Neural cell (in vitro differentiated cells): ENCODE measurements around the gene GPR21. TPM values are rescaled to one million over a fixed set of nuclear protein-coding genes. Genes with fewer than 3 reads are reported as not detected.

Experiments used
- H2AFZ ChIP-seq: fragments of 200-600, 300-800 bp; sonication (generic), shearing (Covaris generic); 2 replicates; pipeline ENCODE4 v1.6.0; 2014; ENCODE audit warnings: low read depth, mild to moderate bottlenecking, antibody characterized with exemption, low read length, moderate library complexity
- H3F3A ChIP-seq: fragments of 200-600 bp; shearing (Covaris generic); 2 replicates; pipeline ENCODE4 v1.6.1; 2016; ENCODE audit warnings: mild to moderate bottlenecking, moderate library complexity, mixed read lengths, antibody characterized with exemption, low read length; ENCODE audit not compliant: insufficient read depth, poor library complexity, severe bottlenecking
- H3K27ac ChIP-seq: fragments of 200-600, 300-800 bp; sonication (generic), shearing (Covaris generic); 2 replicates; pipeline ENCODE4 v1.5.1; 2014; ENCODE audit warnings: mild to moderate bottlenecking, low read length, moderate library complexity
- H3K27me3 ChIP-seq: fragments of 300-800, 200-600 bp; sonication (generic), shearing (Covaris generic); 2 replicates; pipeline ENCODE4 v1.6.0; 2014; ENCODE audit warnings: mild to moderate bottlenecking, low read depth, low read length, moderate library complexity; ENCODE audit not compliant: insufficient read depth
- H3K36me3 ChIP-seq: fragments of 300-800, 200-600 bp; sonication (generic), shearing (Covaris generic); 2 replicates; pipeline ENCODE4 v1.5.1; 2014; ENCODE audit warnings: mild to moderate bottlenecking, antibody characterized with exemption, low read length, moderate library complexity; ENCODE audit not compliant: insufficient read depth
- H3K4me2 ChIP-seq: fragments of 300-800, 200-600 bp; sonication (generic), shearing (Covaris generic); 2 replicates; pipeline ENCODE4 v1.6.0; 2014; ENCODE audit warnings: mild to moderate bottlenecking, low read length
- H3K4me3 ChIP-seq: fragments of 300-800, 200-600 bp; sonication (generic), shearing (Covaris generic); 2 replicates; pipeline ENCODE4 v1.5.1; 2014; ENCODE audit warnings: mild to moderate bottlenecking, low read length, moderate library complexity
- H3K79me2 ChIP-seq: fragments of 200-600 bp; shearing (Covaris generic); replicated peaks from 2 replicates; pipeline ENCODE4 v1.6.0; 2014; ENCODE audit warnings: mild to moderate bottlenecking, low read length, moderate library complexity; ENCODE audit not compliant: insufficient read depth
- H3K9ac ChIP-seq: fragments of 300-800, 200-600 bp; sonication (generic), shearing (Covaris generic); 2 replicates; pipeline ENCODE4 v1.6.1; 2016; ENCODE audit warnings: mild to moderate bottlenecking, low read length, mixed read lengths
- H3K9me2 ChIP-seq: fragments of 200-600 bp; shearing (Covaris generic); 2 replicates; pipeline ENCODE4 v1.6.1; 2016; ENCODE audit warnings: mild to moderate bottlenecking, low read length, mixed read lengths; ENCODE audit not compliant: insufficient read depth
- H3K9me3 ChIP-seq: fragments of 200-600, 300-800 bp; sonication (generic), shearing (Covaris generic); 2 replicates; pipeline ENCODE4 v1.6.1; 2016; ENCODE audit warnings: mild to moderate bottlenecking, mixed run types, low read length, moderate library complexity, mixed read lengths
- H4K20me1 ChIP-seq: fragments of 200-600 bp; shearing (Covaris generic); 2 replicates; pipeline ENCODE4 v1.6.1; 2016; ENCODE audit warnings: mild to moderate bottlenecking, mixed run types; ENCODE audit not compliant: insufficient read depth
- CTCF ChIP-seq: fragments of 450-650 bp; IDR thresholded peaks from 2 replicates; pipeline ENCODE4 v1.5.1; 2014; ENCODE audit warnings: antibody characterized with exemption, mild to moderate bottlenecking, moderate library complexity; ENCODE audit not compliant: poor library complexity, severe bottlenecking
- EP300 ChIP-seq: fragments of 450-650 bp; conservative IDR thresholded peaks from 2 replicates; pipeline ENCODE4 v1.6.1; 2014; ENCODE audit warnings: antibody characterized with exemption, mild to moderate bottlenecking, moderate library complexity; ENCODE audit not compliant: poor library complexity, severe bottlenecking
- EZH2 ChIP-seq: fragments of 200-600, 300-800 bp; shearing (Covaris generic), sonication (generic); IDR thresholded peaks from 2 replicates; pipeline ENCODE4 v1.6.1; 2014; ENCODE audit warnings: antibody characterized with exemption, low read length, borderline replicate concordance, mild to moderate bottlenecking; ENCODE audit not compliant: insufficient read depth, poor library complexity, severe bottlenecking
- MXI1 ChIP-seq: fragments of 450-650 bp; conservative IDR thresholded peaks from 2 replicates; pipeline ENCODE4 v1.6.1; 2014; ENCODE audit warnings: antibody characterized with exemption, mild to moderate bottlenecking; ENCODE audit not compliant: poor library complexity, severe bottlenecking
- POLR2AphosphoS5 ChIP-seq: IDR thresholded peaks from 2 replicates; pipeline ENCODE4 v1.6.1; 2012
- RAD21 ChIP-seq: fragments of 450-650 bp; conservative IDR thresholded peaks from 2 replicates; pipeline ENCODE4 v1.6.1; 2014; ENCODE audit warnings: antibody characterized with exemption, mild to moderate bottlenecking, moderate library complexity
- REST ChIP-seq: IDR thresholded peaks from 2 replicates; pipeline ENCODE4 v1.6.1; 2012; ENCODE audit warnings: borderline replicate concordance
- SMC3 ChIP-seq: fragments of 450-650 bp; conservative IDR thresholded peaks from 2 replicates; pipeline ENCODE4 v1.6.1; 2014; ENCODE audit warnings: antibody characterized with exemption, mild to moderate bottlenecking, moderate library complexity; ENCODE audit not compliant: poor library complexity
- TAF1 ChIP-seq: IDR thresholded peaks from 2 replicates; pipeline ENCODE4 v1.6.1; 2012; ENCODE audit warnings: low read depth
- polyA plus RNA-seq: library from polyadenylated mRNA; depleted of rRNA; stranded (reverse); fragments of >200 nt; gene quantifications from 2 replicates; pipeline ENCODE4 v1.2.3, GENCODE V29; 2014

The GPR21 gene
- polyA plus RNA-seq, 1 donor from 2014 or later = 2.2 TPM

GRCh38 chr9:123002754-123003153, 30.7 kb upstream of the GPR21 start:
- Histone ChIP-seq H3K9me3 (no peaks in the 10 kb centered on the region), H2AFZ (no peak overlapping the region), H3K79me2 (no peaks in the 10 kb centered on the region), H3F3A (no peaks in the 10 kb centered on the region), H3K36me3 (no peaks in the 10 kb centered on the region), H3K9ac (no peak overlapping the region), H3K4me3 (no peak overlapping the region), H3K4me2 (no peak overlapping the region), H3K9me2 (no peaks in the 10 kb centered on the region), H3K27ac (no peak overlapping the region), H3K27me3 (no peaks in the 10 kb centered on the region), H4K20me1 (no peaks in the 10 kb centered on the region)
- TF ChIP-seq EZH2 = no peak
- TF ChIP-seq POLR2AphosphoS5 = no peak
- TF ChIP-seq RAD21 = no peak
- no peak for TF ChIP-seq EP300
- TF ChIP-seq REST = no peak
- TF ChIP-seq MXI1 = no peak
- no peak for TF ChIP-seq CTCF
- no peak for TF ChIP-seq TAF1
- no peak for TF ChIP-seq SMC3

GRCh38 chr9:123003466-123003865, 30.0 kb upstream of the GPR21 start:
- no peak overlapping the region for H3K4me3 ChIP-seq
- H3F3A ChIP-seq = no peaks in the 10 kb centered on the region
- no peak overlapping the region for H3K4me2 ChIP-seq
- no peak overlapping the region for H3K27ac ChIP-seq
- H4K20me1 ChIP-seq = no peaks in the 10 kb centered on the region
- H3K9ac ChIP-seq = no peak overlapping the region
- TF ChIP-seq CTCF = no peak
- no peak for TF ChIP-seq TAF1
- TF ChIP-seq EZH2 = no peak
- no peak for TF ChIP-seq SMC3
- no peak for TF ChIP-seq MXI1
- TF ChIP-seq REST = no peak
- TF ChIP-seq POLR2AphosphoS5 = no peak
- no peak for TF ChIP-seq RAD21
- no peaks in the 10 kb centered on the region for H3K9me3 ChIP-seq
- no peaks in the 10 kb centered on the region for H3K9me2 ChIP-seq
- no peaks in the 10 kb centered on the region for H3K79me2 ChIP-seq
- H3K36me3 ChIP-seq = no peaks in the 10 kb centered on the region
- no peaks in the 10 kb centered on the region for H3K27me3 ChIP-seq
- no peak overlapping the region for H2AFZ ChIP-seq
